GM23248 (cell line): ENCODE data around the gene RANGRF. TPM values are rescaled to one million over a fixed set of nuclear protein-coding genes. Genes with fewer than 3 reads are reported as not detected.

Source experiments
- DNase-seq: peaks from one replicate; pipeline ENCODE4 v3.0.0-alpha.2; 2015
- H2AFZ ChIP-seq: fragments of 200-600 bp; sonication (generic); 2 replicates; pipeline ENCODE4 v1.6.1; 2016; ENCODE audit warnings: antibody characterized with exemption
- H3F3A ChIP-seq: fragments of 200-600 bp; sonication (generic); 2 replicates; pipeline ENCODE4 v1.6.1; 2016; ENCODE audit warnings: mild to moderate bottlenecking, antibody characterized with exemption, mixed run types; ENCODE audit not compliant: insufficient read depth
- H3K27ac ChIP-seq: fragments of 200-600 bp; sonication (generic); 2 replicates; pipeline ENCODE4 v1.5.1; 2016; ENCODE audit warnings: mild to moderate bottlenecking
- H3K27me3 ChIP-seq: fragments of 200-600 bp; sonication (generic); replicated peaks from 2 replicates; pipeline ENCODE4 v1.6.1; 2016; ENCODE audit warnings: mild to moderate bottlenecking; ENCODE audit not compliant: insufficient read depth
- H3K36me3 ChIP-seq: fragments of 200-600 bp; sonication (generic); 2 replicates; pipeline ENCODE4 v1.6.1; 2016; ENCODE audit warnings: low read depth, mild to moderate bottlenecking
- H3K4me1 ChIP-seq: fragments of 200-600 bp; sonication (generic); 2 replicates; pipeline ENCODE4 v1.6.1; 2016; ENCODE audit warnings: mild to moderate bottlenecking; ENCODE audit not compliant: insufficient read depth
- H3K4me2 ChIP-seq: fragments of 200-600 bp; sonication (generic); one replicate; pipeline ENCODE4 v1.6.1; 2016; ENCODE audit warnings: mild to moderate bottlenecking; ENCODE audit not compliant: unreplicated experiment
- H3K4me3 ChIP-seq: fragments of 200-600 bp; sonication (generic); 2 replicates; pipeline ENCODE4 v1.5.1; 2016; ENCODE audit warnings: mild to moderate bottlenecking
- H3K79me2 ChIP-seq: fragments of 200-600 bp; sonication (generic); 2 replicates; pipeline ENCODE4 v1.6.1; 2016; ENCODE audit warnings: mild to moderate bottlenecking; ENCODE audit not compliant: insufficient read depth
- H3K9ac ChIP-seq: fragments of 200-600 bp; sonication (generic); 2 replicates; pipeline ENCODE4 v1.6.1; 2016; ENCODE audit warnings: mild to moderate bottlenecking
- H3K9me2 ChIP-seq: fragments of 200-600 bp; sonication (generic); 2 replicates; pipeline ENCODE4 v1.6.1; 2016; ENCODE audit warnings: mixed run types, mild to moderate bottlenecking, moderate library complexity; ENCODE audit not compliant: insufficient read depth
- H3K9me3 ChIP-seq: fragments of 200-600 bp; sonication (generic); one replicate; pipeline ENCODE4 v1.6.1; 2017; ENCODE audit warnings: low read depth
- H4K20me1 ChIP-seq: fragments of 200-600 bp; sonication (generic); 2 replicates; pipeline ENCODE4 v1.6.0; 2016; ENCODE audit not compliant: insufficient read depth
- EZH2 ChIP-seq: fragments of 200-600 bp; sonication (generic); IDR thresholded peaks from 2 replicates; pipeline ENCODE4 v1.6.1; 2018; ENCODE audit warnings: antibody characterized with exemption, mild to moderate bottlenecking; ENCODE audit not compliant: insufficient read depth, poor library complexity, severe bottlenecking
- EZH2phosphoT487 ChIP-seq: fragments of 200-600 bp; sonication (generic); IDR thresholded peaks from 2 replicates; pipeline ENCODE4 v1.6.1; 2018; ENCODE audit warnings: antibody characterized with exemption, moderate library complexity, mild to moderate bottlenecking, low read depth; ENCODE audit not compliant: insufficient read depth
- WGBS, 2 experiments: methylation state at CpG; one replicate each; pipeline ENCODE4 v1.1.6; 2015 to 2017; ENCODE audit warnings: low lambda C conversion rate in 2 of 2, low coverage in 1 of 2; ENCODE audit errors: missing lambda C conversion rate in 2 of 2; 5-methylcytosine and 5-hydroxymethylcytosine counted together
- in situ Hi-C: fragments of 300-500 bp; cut with MboI; formaldehyde crosslinking; loops from 2 replicates; pipeline ENCODE4 v1.15.0; 2020
- polyA plus RNA-seq: library from polyadenylated mRNA; unstranded; fragments of >200 nt; fragmentation: Nextera tagmentation; extraction: Ambion mirVana; gene quantifications from 2 replicates; pipeline ENCODE4 v1.2.1, GENCODE V29; 2016
- total RNA-seq: library from RNA; depleted of rRNA; stranded (reverse); fragments of >200 nt; shearing (Covaris generic); gene quantifications from 2 replicates; pipeline ENCODE4 v1.2.3, GENCODE V29; 2014

The RANGRF gene
- total and polyA plus RNA-seq, 2 experiments from 2014 or later: 13.8 to 29.7 TPM

DNA sequence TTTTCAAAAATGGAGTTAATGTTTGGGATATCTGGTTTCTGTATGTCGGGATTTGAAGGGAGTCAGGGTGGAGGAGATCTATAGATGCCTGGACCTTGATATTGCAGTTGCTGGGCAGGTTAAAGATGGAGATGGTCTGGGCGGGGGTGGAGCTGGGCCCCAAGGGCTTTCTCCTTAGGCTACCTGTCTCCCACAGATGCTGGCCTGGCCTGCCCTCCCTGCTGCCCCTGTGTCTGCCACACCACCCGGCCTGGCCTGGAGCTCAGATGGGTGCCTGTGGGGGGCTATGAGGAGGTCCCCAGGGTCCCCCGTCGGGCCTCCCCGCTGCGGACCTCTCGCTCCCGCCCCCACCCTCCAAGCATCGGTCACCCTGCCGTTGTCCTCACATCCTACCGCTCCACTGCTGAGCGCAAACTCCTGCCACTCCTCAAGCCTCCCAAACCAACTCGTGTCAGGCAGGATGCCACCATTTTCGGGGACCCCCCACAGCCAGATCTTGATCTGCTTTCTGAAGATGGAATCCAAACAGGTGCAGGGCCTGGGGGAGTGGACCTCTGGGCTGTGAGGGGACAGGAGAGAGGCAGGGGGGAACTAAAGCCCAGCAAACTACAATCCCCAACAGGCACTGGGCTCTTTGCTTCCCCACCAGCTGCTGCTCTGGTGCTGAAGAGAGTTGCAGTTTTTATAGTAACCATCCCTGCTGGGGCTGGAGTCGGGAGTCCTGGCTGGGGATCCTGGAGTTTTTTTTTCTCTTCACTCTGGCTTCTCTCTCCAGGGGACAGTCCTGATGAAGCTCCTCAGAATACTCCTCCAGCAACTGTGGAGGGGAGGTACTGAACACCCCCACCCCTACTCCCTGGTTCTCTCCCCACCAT, 24.5 kb downstream of the RANGRF start:
- DNase-seq: no peak
- Histone ChIP-seq H3K9ac (no peak overlapping the region), H3K27ac (no peak overlapping the region), H3K27me3 (peaks cover 59% of the 10 kb centered on the region), H3K79me2 (no peaks in the 10 kb centered on the region), H3K4me1 (no peaks in the 10 kb centered on the region; the same call in 1 of the 2 replicates), H3K9me3 (no peaks in the 10 kb centered on the region), H3K4me2 (no peak overlapping the region), H2AFZ (no peak overlapping the region), H3K9me2 (no peaks in the 10 kb centered on the region), H3F3A (no peaks in the 10 kb centered on the region), H3K36me3 (no peaks in the 10 kb centered on the region), H3K4me3 (no peak overlapping the region), H4K20me1 (no peaks in the 10 kb centered on the region)
- 36 to 42% methylated on average over 12 to 16 of the region's 16 CpGs for WGBS, 2 experiments
- in situ Hi-C loops: no loop called here
- no peak for TF ChIP-seq EZH2phosphoT487

DNA sequence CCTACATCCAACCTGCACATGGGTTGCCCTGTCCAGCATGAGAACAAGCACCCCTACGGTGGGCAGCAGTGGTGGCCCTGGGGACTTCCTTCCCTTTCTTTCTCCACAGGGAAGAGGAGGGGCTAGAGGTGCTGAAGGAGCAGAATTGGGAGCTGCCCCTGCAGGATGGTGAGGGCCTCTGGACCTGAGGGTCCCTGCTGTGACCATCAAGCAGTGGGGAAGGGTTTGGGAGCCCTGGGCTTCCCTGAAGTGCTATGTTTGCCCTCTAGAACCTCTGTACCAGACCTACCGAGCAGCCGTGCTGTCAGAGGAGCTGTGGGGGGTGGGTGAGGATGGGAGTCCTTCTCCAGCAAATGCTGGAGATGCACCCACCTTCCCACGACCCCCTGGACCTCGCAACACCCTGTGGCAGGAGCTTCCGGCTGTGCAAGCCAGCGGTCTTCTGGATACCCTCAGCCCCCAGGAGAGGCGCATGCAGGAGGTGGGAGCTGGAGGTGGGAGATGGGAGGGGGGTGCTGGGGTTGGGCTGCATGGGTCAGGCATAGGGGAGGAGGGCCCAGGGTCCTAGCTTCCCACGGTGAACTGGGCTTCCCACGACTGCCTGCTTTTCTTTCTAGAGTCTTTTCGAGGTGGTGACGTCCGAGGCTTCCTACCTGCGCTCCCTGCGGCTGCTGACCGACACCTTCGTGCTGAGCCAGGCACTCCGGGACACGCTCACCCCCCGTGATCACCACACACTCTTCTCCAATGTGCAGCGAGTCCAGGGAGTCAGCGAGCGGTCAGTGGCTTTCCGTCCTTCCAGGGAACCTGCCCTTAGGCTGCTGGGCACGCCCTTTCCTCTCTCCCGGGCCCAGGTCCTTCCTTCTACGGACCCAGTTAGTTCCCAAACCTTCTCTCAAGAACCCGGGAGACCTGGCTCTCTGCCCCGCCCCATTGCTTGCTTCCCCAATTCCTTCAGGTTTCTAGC, 26.6 kb downstream of the RANGRF start:
- Histone ChIP-seq H2AFZ (no peak overlapping the region), H3K9me3 (no peaks in the 10 kb centered on the region), H3F3A (no peaks in the 10 kb centered on the region), H3K79me2 (no peaks in the 10 kb centered on the region), H3K9me2 (no peaks in the 10 kb centered on the region), H4K20me1 (no peaks in the 10 kb centered on the region), H3K4me1 (no peaks in the 10 kb centered on the region; the same call in 1 of the 2 replicates), H3K4me2 (no peak overlapping the region), H3K27me3 (peaks cover 62% of the 10 kb centered on the region), H3K36me3 (no peaks in the 10 kb centered on the region), H3K9ac (no peak overlapping the region), H3K27ac (no peak overlapping the region), H3K4me3 (no peak overlapping the region)
- no peak for TF ChIP-seq EZH2phosphoT487
- peak; percentile 87 for TF ChIP-seq EZH2
- in situ Hi-C loops: no loop called here
- DNase-seq: peak; percentile 28
- 3 to 6% methylated on average over 27 to 29 of the region's 29 CpGs for WGBS, 2 experiments

DNA sequence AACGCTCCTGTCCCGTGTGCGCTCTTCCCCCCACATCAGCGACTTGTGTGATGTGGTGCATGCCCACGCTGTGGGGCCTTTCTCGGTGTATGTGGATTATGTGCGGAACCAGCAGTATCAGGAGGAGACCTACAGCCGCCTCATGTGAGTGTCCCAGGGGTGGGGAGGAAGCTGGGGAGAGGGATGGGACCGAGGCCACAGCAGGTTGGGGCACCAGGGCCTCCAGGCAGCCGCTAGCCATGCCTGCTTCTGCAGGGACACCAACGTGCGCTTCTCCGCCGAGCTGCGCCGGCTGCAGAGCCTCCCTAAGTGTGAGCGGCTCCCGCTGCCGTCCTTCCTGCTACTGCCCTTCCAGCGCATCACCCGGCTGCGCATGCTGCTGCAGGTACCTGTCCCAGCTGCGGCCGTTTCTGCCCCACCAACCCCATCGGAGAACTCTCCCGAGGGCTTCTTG, 27.3 kb downstream of the RANGRF start:
- Histone ChIP-seq H3K9me3 (no peaks in the 10 kb centered on the region), H3K36me3 (no peaks in the 10 kb centered on the region), H3K27ac (no peak overlapping the region), H3K4me2 (no peak overlapping the region), H3K79me2 (no peaks in the 10 kb centered on the region), H4K20me1 (no peaks in the 10 kb centered on the region), H3K27me3 (peaks cover 62% of the 10 kb centered on the region), H3K9me2 (no peaks in the 10 kb centered on the region), H3K4me1 (no peaks in the 10 kb centered on the region; the same call in 1 of the 2 replicates), H2AFZ (no peak overlapping the region), H3F3A (no peaks in the 10 kb centered on the region), H3K9ac (no peak overlapping the region), H3K4me3 (no peak overlapping the region)
- in situ Hi-C loops: no loop called here
- 4 to 5% methylated on average over 25 to 26 of the region's 26 CpGs for WGBS, 2 experiments
- TF ChIP-seq EZH2phosphoT487 (no peak), EZH2 (peak; percentile 32)
- no peak for DNase-seq
